GM19035 (cell line): Measurements from ENCODE around the gene FALEC.

Experiments
- ATAC-seq: cut with Tn5 transposase; IDR thresholded peaks from one replicate; pipeline ENCODE4 v1.9.1; 2021; ENCODE audit not compliant: unreplicated experiment

FALEC gene

GRCh38 chr1:150511985-150512660 is 3.4 kb upstream of the FALEC start:
- no peak for ATAC-seq

- ATAC-seq: no peak
Observed at GRCh38 chr1:150512846-150513245, 2.7 kb upstream of the FALEC start.

GRCh38 chr1:150513351-150513791 is 2.2 kb upstream of the FALEC start:
- ATAC-seq: no peak

GRCh38 chr1:150514260-150514659 is 1.3 kb upstream of the FALEC start:
- ATAC-seq: no peak

- ATAC-seq: no peak
Observed at GRCh38 chr1:150514913-150515327, 632 bp upstream of the FALEC start.

GRCh38 chr1:150516050-150516591 is 569 bp downstream of the FALEC start:
- ATAC-seq: no peak

GRCh38 chr1:150516616-150517015 is 1.1 kb downstream of the FALEC start:
- ATAC-seq: no peak

- no peak for ATAC-seq
Observed at GRCh38 chr1:150521196-150521968, 5.8 kb downstream of the FALEC start.

- ATAC-seq: no peak
Observed at GRCh38 chr1:150525348-150525747, 9.8 kb downstream of the FALEC start.

- ATAC-seq: no peak
Observed at GRCh38 chr1:150528196-150528595, 12.6 kb downstream of the FALEC start.

GRCh38 chr1:150529017-150529416 is 13.5 kb downstream of the FALEC start:
- no peak for ATAC-seq

GRCh38 chr1:150530491-150531159 is 15.1 kb downstream of the FALEC start:
- ATAC-seq: no peak

- no peak for ATAC-seq
Observed at GRCh38 chr1:150532860-150533259, 17.3 kb downstream of the FALEC start.

- ATAC-seq: no peak
Observed at GRCh38 chr1:150534002-150534401, 18.4 kb downstream of the FALEC start.

- ATAC-seq: no peak
Observed at GRCh38 chr1:150535511-150536287, 20.1 kb downstream of the FALEC start.

- ATAC-seq: no peak
Observed at GRCh38 chr1:150536836-150537731, 21.5 kb downstream of the FALEC start.

GRCh38 chr1:150537732-150538684 is 22.5 kb downstream of the FALEC start:
- no peak for ATAC-seq

GRCh38 chr1:150543500-150544143 is 28.1 kb downstream of the FALEC start:
- no peak for ATAC-seq
